IPS-20b (cell line): ENCODE measurements around the gene SCGB1D2.

Experiments
- H3K27ac ChIP-seq: one replicate; pipeline ENCODE4 v1.5.1; 2013; ENCODE audit warnings: low read length
- H3K27me3 ChIP-seq: 2 replicates; pipeline ENCODE4 v1.6.1; 2013; ENCODE audit warnings: mild to moderate bottlenecking, low read length, inconsistent platforms; ENCODE audit not compliant: insufficient read depth
- H3K36me3 ChIP-seq: 2 replicates; pipeline ENCODE4 v1.6.1; 2013; ENCODE audit warnings: low read depth, mild to moderate bottlenecking, inconsistent platforms, low read length, moderate library complexity; ENCODE audit not compliant: insufficient read depth
- H3K4me1 ChIP-seq: 2 replicates; pipeline ENCODE4 v1.6.1; 2013; ENCODE audit warnings: mild to moderate bottlenecking, control low read depth, inconsistent platforms, low read length, moderate library complexity; ENCODE audit not compliant: insufficient read depth
- H3K4me3 ChIP-seq: 2 replicates; pipeline ENCODE4 v1.5.1; 2013; ENCODE audit warnings: mild to moderate bottlenecking, low read length, inconsistent platforms
- H3K9ac ChIP-seq: 2 replicates; pipeline ENCODE4 v1.6.1; 2013; ENCODE audit warnings: low read depth, mild to moderate bottlenecking, inconsistent platforms, low read length, moderate library complexity
- H3K9me3 ChIP-seq: 2 replicates; pipeline ENCODE4 v1.6.1; 2013; ENCODE audit warnings: mild to moderate bottlenecking, low read depth, low read length, inconsistent platforms; ENCODE audit not compliant: insufficient read depth

The SCGB1D2 gene

GRCh38 chr11:62264004-62264403 is 22.0 kb downstream of the SCGB1D2 start:
- Histone ChIP-seq H3K4me1 (no peaks in the 10 kb centered on the region), H3K27ac (no peak overlapping the region), H3K27me3 (no peaks in the 10 kb centered on the region), H3K36me3 (no peaks in the 10 kb centered on the region), H3K9me3 (no peaks in the 10 kb centered on the region), H3K4me3 (no peak overlapping the region), H3K9ac (no peak overlapping the region)

GRCh38 chr11:62266558-62266957 is 24.5 kb downstream of the SCGB1D2 start:
- Histone ChIP-seq H3K27me3 (no peaks in the 10 kb centered on the region), H3K27ac (no peak overlapping the region), H3K4me3 (no peak overlapping the region), H3K36me3 (no peaks in the 10 kb centered on the region), H3K4me1 (no peaks in the 10 kb centered on the region), H3K9me3 (no peaks in the 10 kb centered on the region), H3K9ac (no peak overlapping the region)

- Histone ChIP-seq H3K4me3 (no peak overlapping the region), H3K4me1 (no peaks in the 10 kb centered on the region), H3K36me3 (no peaks in the 10 kb centered on the region), H3K9ac (no peak overlapping the region), H3K27ac (no peak overlapping the region), H3K27me3 (no peaks in the 10 kb centered on the region), H3K9me3 (no peaks in the 10 kb centered on the region)
These were observed 25.0 kb downstream of the SCGB1D2 start for GRCh38 chr11:62267050-62267449.

- Histone ChIP-seq H3K36me3 (no peaks in the 10 kb centered on the region), H3K27me3 (no peaks in the 10 kb centered on the region), H3K9ac (no peak overlapping the region), H3K4me1 (no peaks in the 10 kb centered on the region), H3K4me3 (no peak overlapping the region), H3K9me3 (no peaks in the 10 kb centered on the region), H3K27ac (no peak overlapping the region)
These were observed 25.5 kb downstream of the SCGB1D2 start for GRCh38 chr11:62267576-62267975.

GRCh38 chr11:62269654-62270278 is 27.7 kb downstream of the SCGB1D2 start, which contains the start of gene SCGB2A2:
Gene SCGB2A2 (plus strand): TSS chr11:62270158. CDS start chr11:62270217, 59 bp downstream.
- H3K36me3 ChIP-seq = no peaks in the 10 kb centered on the region
- H3K4me1 ChIP-seq = no peaks in the 10 kb centered on the region
- H3K9ac ChIP-seq = no peak within 1 kb of the TSS
- no peak within 1 kb of the TSS for H3K27ac ChIP-seq
- H3K9me3 ChIP-seq = no peaks in the 10 kb centered on the region
- no peak within 1 kb of the TSS for H3K4me3 ChIP-seq
- H3K27me3 ChIP-seq = no peaks in the 10 kb centered on the region

- Histone ChIP-seq H3K27me3 (no peaks in the 10 kb centered on the region), H3K4me1 (no peaks in the 10 kb centered on the region), H3K9me3 (no peaks in the 10 kb centered on the region), H3K27ac (no peak overlapping the region), H3K9ac (no peak overlapping the region), H3K4me3 (no peak overlapping the region), H3K36me3 (no peaks in the 10 kb centered on the region)
These were observed 31.2 kb downstream of the SCGB1D2 start for GRCh38 chr11:62273284-62273683.

- Histone ChIP-seq H3K4me3 (no peak overlapping the region), H3K9ac (no peak overlapping the region), H3K4me1 (no peaks in the 10 kb centered on the region), H3K27ac (no peak overlapping the region), H3K9me3 (no peaks in the 10 kb centered on the region), H3K36me3 (no peaks in the 10 kb centered on the region), H3K27me3 (no peaks in the 10 kb centered on the region)
These were observed 31.8 kb downstream of the SCGB1D2 start for GRCh38 chr11:62273789-62274275.

- Histone ChIP-seq H3K9me3 (peaks cover 31% of the 10 kb centered on the region), H3K4me3 (no peak overlapping the region), H3K27ac (no peak overlapping the region), H3K36me3 (no peaks in the 10 kb centered on the region), H3K4me1 (no peaks in the 10 kb centered on the region), H3K9ac (no peak overlapping the region), H3K27me3 (no peaks in the 10 kb centered on the region)
These were observed 38.4 kb downstream of the SCGB1D2 start for GRCh38 chr11:62280452-62280851.
